GM20000 (cell line): ENCODE measurements around the gene PTPRG.

Source experiments
- DNase-seq: peaks from one replicate; pipeline ENCODE4 v3.0.0; 2012; ENCODE audit warnings: low spot score
- CTCF ChIP-seq: IDR thresholded peaks from 2 replicates; pipeline ENCODE4 v1.5.1; 2012; ENCODE audit warnings: mild to moderate bottlenecking, control low read depth; ENCODE audit errors: extremely low read depth, missing control alignments

Gene PTPRG

GRCh38 chr3:62242831-62243509 is 681.6 kb downstream of the PTPRG start:
- DNase-seq = no peak
- no peak for TF ChIP-seq CTCF

- no peak for TF ChIP-seq CTCF
- no peak for DNase-seq
Observed at GRCh38 chr3:62246094-62246493, 684.7 kb downstream of the PTPRG start.

GRCh38 chr3:62246985-62247384 is 685.6 kb downstream of the PTPRG start:
- DNase-seq = no peak
- TF ChIP-seq CTCF = no peak

GRCh38 chr3:62248734-62249483 is 687.5 kb downstream of the PTPRG start:
- no peak for DNase-seq
- TF ChIP-seq CTCF = no peak

DNA sequence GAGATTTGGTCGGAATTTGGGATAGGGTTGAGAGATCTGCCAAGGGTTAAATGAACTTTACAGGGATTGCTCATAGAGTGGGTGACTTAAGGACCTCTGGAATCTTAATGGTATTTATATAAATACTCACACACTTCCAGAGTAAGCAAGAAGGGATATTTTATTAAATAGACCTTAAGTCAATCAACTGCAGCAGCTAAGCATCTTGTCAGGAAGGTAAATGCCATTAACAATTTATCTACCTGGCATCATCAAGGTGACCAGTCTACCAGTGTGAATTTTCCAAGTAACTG is 688.1 kb downstream of the PTPRG start:
- TF ChIP-seq CTCF = no peak
- DNase-seq = no peak

DNA sequence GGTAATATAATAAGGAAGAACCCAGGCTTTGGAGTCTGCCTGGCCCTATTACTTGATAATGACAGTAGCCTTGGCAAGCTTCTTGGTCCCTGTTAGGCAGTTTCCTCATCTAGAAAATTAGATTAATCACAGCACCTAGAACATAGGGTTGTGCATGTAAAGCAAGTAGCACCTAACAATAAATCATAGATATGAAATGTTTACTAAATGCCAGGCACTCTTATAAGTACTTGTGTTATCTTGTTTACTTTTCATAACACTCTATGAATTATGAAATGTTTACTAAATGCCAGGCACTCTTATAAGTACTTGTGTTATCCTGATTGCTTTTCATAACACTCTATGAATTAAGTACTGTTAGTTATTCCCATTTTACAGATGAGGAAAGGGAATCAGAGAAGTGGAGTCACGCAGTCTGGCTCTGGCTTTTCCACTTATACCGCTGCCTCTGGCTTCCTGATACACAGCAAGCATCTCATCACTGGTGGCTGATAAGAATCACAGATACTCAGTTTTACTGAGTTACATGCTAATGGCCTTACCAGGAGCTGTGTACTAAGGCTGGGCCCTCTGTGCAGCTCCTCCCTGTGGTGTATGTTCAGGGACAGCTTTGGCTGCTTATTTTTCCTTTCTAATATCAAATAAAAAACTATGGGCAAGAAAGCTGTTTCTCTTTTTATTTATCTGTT is 688.6 kb downstream of the PTPRG start:
- DNase-seq = no peak
- TF ChIP-seq CTCF = no peak

GRCh38 chr3:62252438-62253157 is 691.2 kb downstream of the PTPRG start:
- DNase-seq = no peak

More at GRCh38 chr3:62252438-62253157, 691.2 kb downstream of the PTPRG start:
- no peak for TF ChIP-seq CTCF
